Panc1 (cell line): Measurements from ENCODE around the gene PCSK7.

Experiments used
- CTCF ChIP-seq: fragments of 450-650 bp; IDR thresholded peaks from 2 replicates; pipeline ENCODE4 v1.5.1; 2017; ENCODE audit warnings: mild to moderate bottlenecking
- POLR2AphosphoS5 ChIP-seq: IDR thresholded peaks from 2 replicates; pipeline ENCODE4 v1.6.1; 2012; ENCODE audit warnings: mild to moderate bottlenecking, low read depth, low read length, moderate library complexity

- TF ChIP-seq POLR2AphosphoS5, result no peak
- TF ChIP-seq CTCF, result no peak
Observed at GRCh38 chr11:117269856-117270255, 38.0 kb upstream of the PCSK7 start.
